Neural crest cell (in vitro differentiated cells): ENCODE results near the gene GAK. TPM values are rescaled to one million over a fixed set of nuclear protein-coding genes. Genes with fewer than 3 reads are reported as not detected.

ENCODE experiments used
- DNase-seq: peaks from one replicate; pipeline ENCODE4 v3.0.0; 2021; ENCODE audit warnings: low read depth, mixed read lengths, low spot score
- H3K27ac Mint-ChIP-seq: one replicate; pipeline ENCODE4 v1.8.0; 2021; ENCODE audit warnings: mild to moderate bottlenecking, mixed read lengths; ENCODE audit not compliant: unreplicated experiment
- H3K27me3 Mint-ChIP-seq: 2 replicates; pipeline ENCODE4 v1.8.0; 2021; ENCODE audit warnings: low read depth, mild to moderate bottlenecking, mixed read lengths
- H3K36me3 Mint-ChIP-seq: 2 replicates; pipeline ENCODE4 v1.8.0; 2021; ENCODE audit warnings: low read depth, mild to moderate bottlenecking, mixed read lengths
- H3K4me1 Mint-ChIP-seq: 2 replicates; pipeline ENCODE4 v1.8.0; 2021; ENCODE audit warnings: mixed read lengths
- H3K4me3 Mint-ChIP-seq: one replicate; pipeline ENCODE4 v1.8.0; 2021; ENCODE audit warnings: mild to moderate bottlenecking, mixed read lengths
- H3K9me3 Mint-ChIP-seq: 2 replicates; pipeline ENCODE4 v1.8.0; 2021; ENCODE audit warnings: mixed read lengths
- total RNA-seq: library from RNA; stranded (reverse); gene quantifications from 2 replicates; pipeline ENCODE4 v1.2.1, GENCODE V29; 2021
- TF ChIP-seq, protein P1 (sequence below): fragments of 200-600 bp; sonication (generic); conservative IDR thresholded peaks from 2 replicates; pipeline ENCODE4 v1.5.0; 2021; ENCODE audit warnings: antibody characterized with exemption, mild to moderate bottlenecking

Gene GAK
- total RNA-seq, 1 donor from 2014 or later = 87.7 TPM

DNA sequence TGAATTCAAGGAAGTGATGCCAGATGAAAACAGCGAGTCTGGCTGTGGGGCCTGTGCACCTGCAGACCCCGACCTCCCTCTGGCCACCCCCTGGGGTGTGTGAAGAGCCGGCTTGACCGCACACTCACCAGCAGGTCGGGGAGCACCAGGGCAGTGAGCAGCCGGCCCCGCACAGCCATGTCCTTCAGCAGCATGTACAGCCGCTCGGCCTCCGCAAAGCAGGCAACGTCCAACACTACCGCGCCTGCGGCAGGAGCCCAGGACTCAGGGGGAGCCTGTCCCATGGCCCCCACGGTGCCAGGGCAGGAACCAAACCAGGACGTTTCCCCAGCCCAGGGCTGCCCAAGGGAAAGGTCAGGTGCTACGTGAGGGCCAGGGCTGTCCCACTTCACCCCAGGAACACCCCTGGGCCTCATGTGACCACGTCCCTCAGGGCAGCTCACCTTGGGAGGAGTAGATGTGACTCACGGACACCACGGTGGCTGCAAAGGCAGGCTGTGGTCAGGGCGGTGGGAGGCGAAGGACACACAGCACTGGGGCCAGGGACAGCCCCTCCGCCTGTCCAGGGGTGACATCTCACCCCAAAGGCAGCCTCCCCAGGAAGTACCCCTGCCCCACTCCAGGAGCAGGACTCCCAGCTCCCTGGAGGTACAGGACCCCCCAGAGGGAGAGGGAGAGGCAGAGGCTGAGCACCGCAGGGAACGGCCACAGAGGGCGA, 33.1 kb upstream of the GAK start:
- no peak for DNase-seq
- no peak overlapping the region for H3K4me3 Mint-ChIP-seq
- H3K27ac Mint-ChIP-seq = no peak overlapping the region
- H3K9me3 Mint-ChIP-seq = no peaks in the 10 kb centered on the region
- no peaks in the 10 kb centered on the region for H3K36me3 Mint-ChIP-seq
- H3K4me1 Mint-ChIP-seq = no peaks in the 10 kb centered on the region
- TF ChIP-seq, protein P1, sequence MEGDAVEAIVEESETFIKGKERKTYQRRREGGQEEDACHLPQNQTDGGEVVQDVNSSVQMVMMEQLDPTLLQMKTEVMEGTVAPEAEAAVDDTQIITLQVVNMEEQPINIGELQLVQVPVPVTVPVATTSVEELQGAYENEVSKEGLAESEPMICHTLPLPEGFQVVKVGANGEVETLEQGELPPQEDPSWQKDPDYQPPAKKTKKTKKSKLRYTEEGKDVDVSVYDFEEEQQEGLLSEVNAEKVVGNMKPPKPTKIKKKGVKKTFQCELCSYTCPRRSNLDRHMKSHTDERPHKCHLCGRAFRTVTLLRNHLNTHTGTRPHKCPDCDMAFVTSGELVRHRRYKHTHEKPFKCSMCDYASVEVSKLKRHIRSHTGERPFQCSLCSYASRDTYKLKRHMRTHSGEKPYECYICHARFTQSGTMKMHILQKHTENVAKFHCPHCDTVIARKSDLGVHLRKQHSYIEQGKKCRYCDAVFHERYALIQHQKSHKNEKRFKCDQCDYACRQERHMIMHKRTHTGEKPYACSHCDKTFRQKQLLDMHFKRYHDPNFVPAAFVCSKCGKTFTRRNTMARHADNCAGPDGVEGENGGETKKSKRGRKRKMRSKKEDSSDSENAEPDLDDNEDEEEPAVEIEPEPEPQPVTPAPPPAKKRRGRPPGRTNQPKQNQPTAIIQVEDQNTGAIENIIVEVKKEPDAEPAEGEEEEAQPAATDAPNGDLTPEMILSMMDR = no peak
- no peaks in the 10 kb centered on the region for H3K27me3 Mint-ChIP-seq

DNA sequence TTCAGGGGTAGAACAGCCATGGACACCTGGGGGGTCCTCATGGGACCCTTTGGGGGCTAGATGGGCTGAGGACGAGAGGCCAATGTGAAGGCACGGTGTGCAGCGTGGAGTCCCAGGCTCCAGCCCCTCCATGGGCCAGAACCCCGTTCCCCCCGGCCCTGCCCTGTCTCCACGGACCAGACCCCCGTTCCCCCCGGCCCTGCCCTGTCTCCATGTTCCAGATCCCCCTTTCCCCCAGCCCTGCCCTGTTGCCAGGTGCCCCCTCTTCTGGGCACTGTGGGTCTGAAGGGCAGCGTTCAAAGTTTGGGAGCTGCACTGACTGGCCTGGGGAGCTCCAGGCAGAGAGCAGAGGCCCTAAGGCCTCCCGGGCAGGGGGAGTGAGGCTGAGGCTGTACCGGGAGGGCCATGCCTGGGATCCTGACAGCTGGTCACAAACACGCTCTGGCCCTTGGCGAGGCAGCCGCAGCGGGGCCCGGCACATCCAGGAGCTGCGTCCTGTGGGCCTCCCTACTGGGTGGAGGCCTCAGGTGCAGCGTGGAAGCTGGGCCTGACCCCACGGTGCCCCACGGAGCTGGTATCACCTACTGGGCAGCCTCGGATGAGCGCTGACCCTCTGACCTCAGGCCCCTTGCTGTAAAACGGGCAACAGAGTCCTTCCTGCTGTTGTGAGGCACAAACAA, 32.4 kb upstream of the GAK start:
- Mint-ChIP-seq H3K9me3 (no peaks in the 10 kb centered on the region), H3K36me3 (no peaks in the 10 kb centered on the region), H3K4me3 (no peak overlapping the region), H3K4me1 (no peaks in the 10 kb centered on the region), H3K27me3 (no peaks in the 10 kb centered on the region), H3K27ac (no peak overlapping the region)
- TF ChIP-seq, protein P1 = no peak
- DNase-seq = no peak

DNA sequence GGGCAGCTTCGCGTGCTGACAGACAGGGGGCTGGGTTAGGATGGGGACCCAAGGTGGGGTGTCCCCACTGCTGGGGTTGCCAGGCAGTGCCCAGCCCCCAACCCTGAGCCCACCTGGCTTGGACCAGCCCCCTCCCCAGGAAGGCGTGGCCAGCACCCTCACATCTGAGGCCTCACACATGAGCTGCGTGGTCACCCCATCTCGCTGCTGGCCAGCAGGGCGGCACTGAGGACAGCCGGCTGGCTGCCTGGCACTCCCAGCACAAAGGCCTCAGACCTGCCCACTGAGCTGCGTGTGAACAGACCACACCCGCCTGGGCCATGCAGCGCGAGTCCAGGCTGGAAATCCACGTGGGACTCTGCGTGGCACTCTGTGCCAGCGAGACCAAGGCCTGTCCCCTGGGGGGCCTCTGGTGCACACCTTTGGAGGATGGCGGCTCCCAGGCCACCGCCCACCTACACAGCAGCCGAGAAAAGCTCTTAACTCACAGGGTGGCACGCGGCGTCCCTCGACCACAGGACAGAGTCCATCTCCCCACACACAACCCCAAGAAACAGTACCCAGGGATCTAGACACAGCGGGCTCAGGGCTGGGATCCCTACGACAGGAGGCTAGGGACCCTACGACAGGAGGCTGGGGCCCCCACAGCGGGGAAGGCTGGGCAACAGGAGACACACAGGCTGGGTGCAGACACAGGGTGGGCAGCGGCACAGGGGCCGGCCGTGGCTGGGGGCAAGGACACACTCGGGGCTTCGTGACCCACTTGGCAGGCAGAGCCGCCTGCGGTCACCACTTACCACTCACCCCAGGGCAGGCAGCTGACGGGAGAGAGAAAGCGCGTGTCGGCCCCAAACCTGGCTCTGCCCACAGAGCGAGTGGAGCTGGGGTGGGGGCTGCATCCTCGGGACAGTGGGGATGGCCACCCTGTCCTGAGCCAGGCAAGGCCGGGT, 31.4 kb upstream of the GAK start:
- no peak for DNase-seq
- Mint-ChIP-seq H3K27me3 (no peaks in the 10 kb centered on the region), H3K9me3 (no peaks in the 10 kb centered on the region), H3K27ac (no peak overlapping the region), H3K4me1 (no peaks in the 10 kb centered on the region), H3K36me3 (no peaks in the 10 kb centered on the region), H3K4me3 (no peak overlapping the region)
- TF ChIP-seq, protein P1 = no peak

DNA sequence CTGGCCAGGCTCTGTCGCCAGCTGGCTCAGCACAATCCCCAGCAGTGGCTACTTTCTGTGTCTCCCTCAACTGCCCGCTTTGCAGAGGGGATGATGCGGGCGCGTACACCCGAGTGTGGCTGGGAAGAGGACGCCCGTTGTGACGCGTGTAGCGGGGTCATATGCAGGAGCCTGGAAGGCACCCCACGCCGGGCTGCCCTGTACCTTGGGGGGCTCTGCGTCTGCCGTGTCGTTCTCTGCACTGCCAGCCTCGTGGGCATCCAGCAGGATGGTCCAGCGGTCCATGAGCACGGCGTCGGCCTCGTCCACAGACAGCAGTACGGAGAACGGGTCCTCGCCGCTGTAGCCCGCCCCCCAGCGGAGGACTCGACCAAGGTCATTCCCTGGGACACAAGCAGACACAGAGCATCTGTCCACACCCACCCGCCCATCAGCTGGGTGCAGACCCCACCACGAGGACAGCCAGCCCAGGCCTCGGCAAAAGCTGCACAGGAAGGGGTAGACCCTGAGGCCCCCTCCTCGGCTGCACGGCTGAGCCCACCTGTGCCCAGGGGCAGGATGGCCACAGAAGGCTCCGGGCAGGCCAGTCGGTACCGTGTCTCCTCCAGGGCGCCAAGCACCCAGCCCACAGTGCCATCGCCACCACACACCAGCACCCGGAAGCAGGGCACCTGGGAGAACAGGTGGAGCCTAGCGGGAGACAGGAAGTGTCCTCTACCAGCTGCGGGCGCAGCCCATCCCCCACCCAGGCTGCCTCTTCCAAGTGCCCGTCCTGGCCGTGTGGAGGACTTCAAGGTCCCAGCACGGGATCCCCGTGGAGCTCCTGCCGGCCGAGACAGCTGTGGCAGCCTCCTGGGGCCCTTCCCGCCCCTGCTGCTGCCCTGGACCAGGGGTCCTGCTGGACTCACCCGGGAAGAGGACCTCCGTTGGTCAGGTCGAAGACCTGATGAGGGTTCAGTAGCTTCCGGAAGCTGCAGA, 30.4 kb upstream of the GAK start:
- H3K36me3 Mint-ChIP-seq = no peaks in the 10 kb centered on the region
- H3K9me3 Mint-ChIP-seq = no peaks in the 10 kb centered on the region
- H3K4me3 Mint-ChIP-seq = no peak overlapping the region
- no peaks in the 10 kb centered on the region for H3K4me1 Mint-ChIP-seq
- no peak overlapping the region for H3K27ac Mint-ChIP-seq
- no peak for DNase-seq
- H3K27me3 Mint-ChIP-seq = no peaks in the 10 kb centered on the region
- TF ChIP-seq, protein P1 = no peak
